A549 (cell line): Measurements from ENCODE around the gene OLIG1.

Source experiments
- CHD2 ChIP-seq: fragments of 150-350 bp; IDR thresholded peaks from 2 replicates; pipeline ENCODE4 v1.6.1; 2014; ENCODE audit warnings: low read length; ENCODE audit not compliant: partially characterized antibody
- CTCF ChIP-seq: fragments of >200 bp; sonication (Bioruptor Twin); formaldehyde crosslinking; IDR thresholded peaks from 3 replicates; pipeline ENCODE4 v1.5.1; 2016
- FOSL2 ChIP-seq, 2 experiments: fragments of 450-650 bp in 1 of 2; fragments of >200 bp in 1 of 2; sonication (Bioruptor Twin) in 1 of 2; formaldehyde crosslinking; IDR thresholded peaks; 2 replicates each; pipeline versions ENCODE4 v1.5.0 to v1.6.1; 2016 to 2020; ENCODE audit warnings: mild to moderate bottlenecking in 1 of 2, moderate library complexity in 1 of 2
- MAX ChIP-seq: IDR thresholded peaks from 2 replicates; pipeline ENCODE4 v1.6.1; 2012
- MAZ ChIP-seq: fragments of 150-350 bp; IDR thresholded peaks from 2 replicates; pipeline ENCODE4 v1.6.1; 2014; ENCODE audit warnings: antibody characterized with exemption, low read depth, low read length, borderline replicate concordance
- MYC ChIP-seq: IDR thresholded peaks from 2 replicates; pipeline ENCODE4 v1.6.1; 2012; ENCODE audit warnings: mild to moderate bottlenecking, inconsistent platforms, low read length, improper control_type of control experiment, borderline replicate concordance
- PHF8 ChIP-seq: fragments of 200-600 bp; sonication (generic); IDR thresholded peaks from 2 replicates; pipeline ENCODE4 v1.6.1; 2016; ENCODE audit warnings: low read depth, mild to moderate bottlenecking, antibody characterized with exemption, moderate library complexity, borderline replicate concordance
- POLR2A ChIP-seq: IDR thresholded peaks from 2 replicates; pipeline ENCODE4 v1.6.1; 2012; ENCODE audit warnings: mild to moderate bottlenecking, low read length
- RAD21 ChIP-seq, 2 experiments: fragments of >200 bp in 1 of 2; sonication (Bioruptor Twin) in 1 of 2; formaldehyde crosslinking in 1 of 2; IDR thresholded peaks in 1 of 2; conservative IDR thresholded peaks in 1 of 2; 2 replicates in 1 of 2; 3 replicates in 1 of 2; pipeline ENCODE4 v1.6.1; 2012 to 2018; ENCODE audit warnings: inconsistent platforms in 1 of 2
- ZC3H11A ChIP-seq: fragments of 450-650 bp; IDR thresholded peaks from 2 replicates; pipeline ENCODE4 v1.6.1; 2014; ENCODE audit warnings: antibody characterized with exemption, mild to moderate bottlenecking
- ZFP36 ChIP-seq: fragments of 450-650 bp; IDR thresholded peaks from 2 replicates; pipeline ENCODE4 v1.6.1; 2014; ENCODE audit warnings: borderline replicate concordance; ENCODE audit not compliant: partially characterized antibody

- TF ChIP-seq CTCF: no peak
- TF ChIP-seq MYC: no peak
- TF ChIP-seq ZC3H11A: no peak
- no peak for TF ChIP-seq MAZ
- TF ChIP-seq POLR2A: no peak
- no peak for TF ChIP-seq FOSL2 (IDR thresholded peaks at IDR 0.05)
- no peak for TF ChIP-seq FOSL2 (CRISPR knock-in tag; IDR thresholded peaks at IDR 0.05)
- TF ChIP-seq ZFP36: no peak
- TF ChIP-seq RAD21 (conservative IDR thresholded peaks at IDR 0.05 in 1 of 2, IDR thresholded peaks at IDR 0.05 in 1 of 2): no peak
- no peak for TF ChIP-seq MAX
- no peak for TF ChIP-seq PHF8
- TF ChIP-seq CHD2: no peak
These were observed 48.8 kb upstream of the OLIG1 start for GRCh38 chr21:33021150-33021549.
